Brain pericyte (primary cell): Measurements from ENCODE around the gene MUC13.

ENCODE experiments used
- DNase-seq: peaks from one replicate; pipeline ENCODE4 v3.0.0-alpha.2; 2012; ENCODE audit warnings: low read depth, low spot score

The MUC13 gene

DNA sequence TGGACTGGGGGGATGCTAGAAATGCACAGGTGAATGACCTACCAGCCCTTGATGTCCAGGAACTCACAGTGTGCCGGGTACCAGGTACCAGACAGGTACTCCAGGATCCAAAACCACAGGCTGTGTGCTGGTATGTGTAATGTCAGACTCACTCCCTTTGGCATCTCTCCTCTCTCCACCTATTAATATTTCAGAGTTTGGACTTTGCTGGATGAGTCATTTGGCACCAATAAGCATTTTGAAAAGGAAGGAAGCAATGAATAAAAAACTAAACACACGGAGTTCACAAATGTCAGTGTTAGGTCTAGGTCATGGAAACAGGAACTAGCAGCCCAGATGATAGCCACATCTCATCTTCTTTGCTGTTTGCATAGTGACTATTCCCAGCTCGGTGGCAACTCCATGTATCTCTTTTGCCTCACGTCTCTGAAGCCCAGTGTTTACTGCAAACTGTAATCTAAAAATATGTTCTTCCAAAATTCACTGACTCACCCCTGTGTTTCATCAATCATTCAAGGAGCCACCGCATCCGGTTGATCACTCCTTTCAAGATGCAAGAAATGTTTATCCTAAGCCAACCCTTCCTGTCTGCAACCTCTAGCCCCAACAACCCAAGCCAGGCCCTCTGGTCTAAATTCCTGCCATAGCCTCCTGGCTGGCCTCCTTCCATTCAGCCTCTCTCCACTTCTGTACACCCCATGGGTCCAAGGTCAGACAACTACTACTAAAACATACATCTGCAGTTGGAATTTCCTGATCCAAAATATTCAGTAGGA is 55.8 kb downstream of the MUC13 start:
- DNase-seq: no peak

DNA sequence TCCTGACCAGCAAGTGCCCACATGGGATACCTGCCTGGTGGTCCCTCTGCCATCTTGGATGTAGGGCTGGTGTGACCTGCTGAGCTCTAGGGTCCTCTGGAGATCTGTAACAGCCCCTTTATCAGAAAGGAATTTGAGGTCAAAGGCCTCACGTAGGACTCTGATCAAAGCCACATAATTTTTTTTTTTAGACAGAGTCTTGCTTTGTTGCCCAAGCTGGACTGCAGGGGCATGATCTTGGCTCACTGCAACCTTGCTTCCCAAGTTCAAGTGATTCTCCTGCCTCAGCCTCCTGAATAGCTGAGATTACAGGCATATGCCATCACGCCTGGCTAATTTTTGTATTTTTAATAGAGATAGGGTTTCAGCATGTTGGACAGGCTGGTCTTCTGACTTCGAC is 56.9 kb downstream of the MUC13 start:
- DNase-seq: no peak

DNA sequence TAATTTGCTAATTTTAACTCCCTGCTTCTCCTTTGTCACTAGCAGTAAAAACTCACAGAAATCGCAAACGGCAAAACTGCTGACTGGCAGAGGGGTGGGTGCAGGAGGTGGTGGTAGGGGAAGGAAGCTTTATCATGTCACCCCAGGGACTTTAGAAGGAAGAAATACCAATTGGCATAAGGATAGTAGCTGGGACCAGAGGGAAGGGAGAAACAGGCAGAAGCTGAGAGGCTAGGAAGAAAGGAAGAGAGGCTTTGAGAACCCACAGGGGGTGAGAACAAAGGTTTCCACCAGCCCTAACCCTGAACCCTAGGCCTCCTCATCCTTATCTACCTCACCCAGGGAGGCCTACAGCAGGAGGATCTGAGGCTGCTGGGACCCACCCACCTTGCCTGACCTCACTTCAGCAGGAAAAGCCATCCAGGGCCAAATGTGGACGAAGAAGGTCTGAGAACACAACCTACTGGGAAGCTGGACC is 58.1 kb downstream of the MUC13 start:
- DNase-seq: no peak

DNA sequence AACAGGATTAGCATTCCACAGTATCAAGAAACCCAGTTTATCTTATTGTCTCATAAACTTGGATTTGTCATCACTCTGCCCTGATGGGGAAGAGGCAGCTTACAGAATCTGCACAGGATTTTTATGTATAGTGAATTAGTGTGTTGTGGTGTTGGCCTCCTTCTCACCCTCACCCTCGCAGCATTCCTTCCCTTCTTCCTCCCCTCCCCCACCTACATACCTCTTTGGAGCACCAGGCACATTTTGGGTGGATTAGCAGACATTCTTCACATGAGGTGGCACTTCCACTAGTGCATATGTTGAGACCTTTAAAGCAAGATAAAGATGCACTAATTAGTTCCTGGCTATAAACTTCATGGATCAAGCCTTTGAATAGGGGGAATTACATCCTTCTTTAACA is 61.3 kb downstream of the MUC13 start:
- no peak for DNase-seq

DNA sequence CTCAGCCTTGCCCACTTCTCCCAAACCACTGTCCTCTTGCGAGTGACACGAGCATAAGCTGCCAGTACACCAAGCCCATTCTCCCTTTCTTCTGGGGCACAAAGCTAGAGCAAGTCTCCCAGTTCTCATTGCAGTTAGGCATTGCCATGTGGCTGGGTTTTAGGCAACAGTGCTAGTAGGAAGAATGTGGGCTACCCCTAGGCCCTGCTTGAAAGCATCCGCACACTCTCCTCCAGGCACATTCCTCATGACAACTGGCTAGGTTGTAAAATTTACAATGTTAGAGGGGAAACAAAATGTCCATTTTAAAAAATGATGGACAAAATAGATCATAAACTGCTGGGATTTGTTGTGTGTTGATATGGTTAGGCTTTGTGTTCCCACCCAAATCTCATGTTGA is 67.0 kb downstream of the MUC13 start:
- no peak for DNase-seq

DNA sequence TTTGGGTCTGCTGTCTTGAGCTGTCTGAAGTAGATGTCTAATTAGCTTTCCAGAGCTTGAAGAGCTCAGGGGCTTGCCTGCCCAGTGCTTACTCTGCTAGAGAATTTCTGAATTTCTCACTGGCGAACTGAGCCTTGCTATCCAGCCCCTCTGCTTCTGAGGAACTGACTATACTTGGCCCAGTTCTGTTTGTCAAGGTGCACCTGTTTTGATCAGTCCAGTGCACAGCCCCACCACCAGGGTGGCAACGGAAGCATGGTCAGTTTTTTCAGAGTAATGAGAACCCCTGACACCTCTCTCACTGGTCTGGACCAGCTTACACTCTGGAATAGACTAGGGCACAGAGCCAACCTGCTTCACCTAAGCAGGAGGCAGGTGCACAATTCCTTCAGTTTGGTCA is 72.5 kb downstream of the MUC13 start:
- DNase-seq: no peak

DNA sequence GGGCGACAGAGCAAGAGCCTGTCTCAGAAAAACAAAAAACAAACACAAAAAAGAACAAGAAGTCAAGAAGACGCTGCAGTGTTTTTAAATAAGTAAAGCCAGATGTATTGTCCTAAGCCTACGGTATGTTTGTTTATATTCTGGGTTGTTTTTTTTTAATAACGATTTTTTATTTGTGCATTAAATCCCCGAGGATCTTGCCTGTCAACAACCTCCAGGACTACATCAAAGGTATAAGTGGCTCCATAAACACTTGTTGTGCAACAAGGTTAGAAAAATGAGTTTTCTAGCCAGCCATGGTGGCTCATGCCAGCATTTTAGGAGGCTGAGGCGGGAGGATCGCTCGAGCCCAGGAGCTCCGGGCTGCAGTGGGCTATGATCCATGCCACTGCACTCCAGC is 73.5 kb downstream of the MUC13 start:
- no peak for DNase-seq

DNA sequence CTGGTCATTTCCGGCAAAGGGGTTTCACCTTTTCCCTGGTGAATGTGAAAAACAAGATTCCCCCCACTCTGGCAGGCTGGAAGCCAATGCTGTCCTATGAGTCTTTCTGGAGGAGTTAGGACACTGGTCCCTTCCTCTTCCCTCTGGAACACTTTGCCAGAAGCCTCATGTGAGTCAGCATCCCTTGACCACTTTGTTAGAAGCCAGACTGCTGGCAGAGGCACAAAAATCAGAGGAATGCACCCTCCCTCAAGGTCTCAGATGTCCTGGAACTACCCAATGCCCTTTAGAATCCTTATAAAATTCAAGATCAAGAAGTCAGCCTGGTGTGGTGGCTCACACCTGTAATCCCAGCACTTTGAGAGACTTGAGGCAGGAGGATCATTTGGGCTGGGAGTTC is 74.0 kb downstream of the MUC13 start:
- DNase-seq: no peak

DNA sequence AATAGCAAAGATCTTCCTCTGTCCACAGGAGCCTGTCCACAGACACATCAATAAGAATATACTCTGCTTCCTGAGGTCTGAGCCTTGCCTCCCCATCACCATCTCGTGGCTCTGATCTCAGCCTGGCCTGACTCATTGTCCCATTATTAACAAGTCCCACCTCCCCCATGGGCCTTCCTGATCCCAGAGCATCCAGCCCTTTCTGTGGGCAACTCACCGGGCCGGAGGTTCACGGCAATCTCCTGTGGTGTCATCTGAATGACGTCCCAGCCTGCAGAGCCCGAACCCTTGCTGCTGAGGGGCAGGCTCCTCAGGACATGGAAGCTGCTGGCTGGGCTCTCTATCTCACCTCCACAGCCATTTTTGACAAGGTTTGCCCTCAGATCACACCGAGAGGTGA is 75.5 kb downstream of the MUC13 start:
- no peak for DNase-seq

DNA sequence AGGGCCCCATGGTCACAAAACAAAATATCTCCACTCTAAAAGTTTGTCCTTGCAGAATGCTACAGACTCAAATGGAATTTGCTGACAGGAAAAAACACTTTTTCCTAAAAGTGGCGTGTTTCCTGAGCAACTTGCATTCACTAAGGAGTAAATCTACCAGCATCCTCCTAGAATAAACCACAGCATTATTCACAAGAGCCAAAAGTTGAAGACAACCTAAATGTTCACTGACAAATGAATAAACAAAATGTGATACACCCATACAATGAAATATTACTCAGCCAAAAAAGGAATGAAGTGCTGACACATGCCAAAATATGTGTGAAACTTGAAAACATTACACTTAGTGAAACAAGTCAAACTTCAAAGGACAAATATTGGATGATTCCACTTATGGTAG is 76.3 kb downstream of the MUC13 start:
- no peak for DNase-seq

DNA sequence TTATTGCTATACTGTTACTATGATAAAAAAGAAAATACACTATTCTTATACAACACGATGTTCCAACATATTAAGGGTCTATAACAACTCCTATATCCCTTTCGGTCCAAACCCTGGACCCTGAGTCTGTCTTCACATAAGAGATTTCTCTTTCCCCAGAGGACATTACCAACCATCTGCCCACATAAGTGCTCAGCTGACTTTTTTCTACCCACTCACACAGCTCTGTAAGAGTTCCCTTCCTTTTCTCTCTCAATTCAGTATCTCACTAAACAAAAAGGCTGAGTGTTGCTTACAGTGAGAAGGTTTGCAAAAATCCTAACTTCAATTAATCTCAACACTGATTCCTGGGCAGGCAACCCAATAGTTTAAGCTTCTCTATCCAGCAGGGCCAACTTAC is 77.9 kb downstream of the MUC13 start:
- DNase-seq: no peak
